ENCODE results near the gene PIP5K1C. TPM values are rescaled to one million over a fixed set of nuclear protein-coding genes. Genes with fewer than 3 reads are reported as not detected.

Gene PIP5K1C
- total RNA-seq, 1 donor from 2014 or later: 75.7 TPM

GRCh38 chr19:3721131-3721886 is 21.0 kb upstream of the PIP5K1C start:
- peak; percentile 95 for DNase-seq (ENCODE audit: extremely low spot score, unreplicated experiment)
- Mint-ChIP-seq H3K4me1 (ENCODE audit: unreplicated experiment) (peaks cover 9% of the 10 kb centered on the region), H3K4me3 (ENCODE audit: unreplicated experiment) (peak overlapping the region; percentile 60), H3K27me3 (ENCODE audit: unreplicated experiment) (peaks cover 17% of the 10 kb centered on the region), H3K27ac (ENCODE audit: unreplicated experiment) (no peak overlapping the region), H3K9me3 (ENCODE audit: unreplicated experiment) (no peaks in the 10 kb centered on the region), H3K36me3 (ENCODE audit: unreplicated experiment) (no peaks in the 10 kb centered on the region)
- no peak for TF ChIP-seq CTCF (IDR thresholded peaks at IDR 0.05)

- H3K27ac Mint-ChIP-seq (ENCODE audit: unreplicated experiment): no peak overlapping the region
- no peak for TF ChIP-seq CTCF (IDR thresholded peaks at IDR 0.05)
- no peaks in the 10 kb centered on the region for H3K36me3 Mint-ChIP-seq (ENCODE audit: unreplicated experiment)
Measured at GRCh38 chr19:3720349-3720917, 20.2 kb upstream of the PIP5K1C start.

GRCh38 chr19:3719868-3720267 is 19.6 kb upstream of the PIP5K1C start:
- TF ChIP-seq CTCF (IDR thresholded peaks at IDR 0.05): no peak
- H3K4me3 Mint-ChIP-seq (ENCODE audit: unreplicated experiment): no peak overlapping the region
- no peak overlapping the region for H3K27ac Mint-ChIP-seq (ENCODE audit: unreplicated experiment)
- no peaks in the 10 kb centered on the region for H3K36me3 Mint-ChIP-seq (ENCODE audit: unreplicated experiment)
- H3K27me3 Mint-ChIP-seq (ENCODE audit: unreplicated experiment): peaks cover 17% of the 10 kb centered on the region
- H3K4me1 Mint-ChIP-seq (ENCODE audit: unreplicated experiment): peaks cover 9% of the 10 kb centered on the region
- no peaks in the 10 kb centered on the region for H3K9me3 Mint-ChIP-seq (ENCODE audit: unreplicated experiment)
- DNase-seq (ENCODE audit: extremely low spot score, unreplicated experiment): no peak

More at GRCh38 chr19:3720349-3720917, 20.2 kb upstream of the PIP5K1C start:
- H3K4me3 Mint-ChIP-seq (ENCODE audit: unreplicated experiment): no peak overlapping the region
- peaks cover 9% of the 10 kb centered on the region for H3K4me1 Mint-ChIP-seq (ENCODE audit: unreplicated experiment)
- peaks cover 17% of the 10 kb centered on the region for H3K27me3 Mint-ChIP-seq (ENCODE audit: unreplicated experiment)
- DNase-seq (ENCODE audit: extremely low spot score, unreplicated experiment): no peak
- no peaks in the 10 kb centered on the region for H3K9me3 Mint-ChIP-seq (ENCODE audit: unreplicated experiment)

- peaks cover under 1% of the 10 kb centered on the region for H3K27me3 Mint-ChIP-seq (ENCODE audit: unreplicated experiment)
- no peaks in the 10 kb centered on the region for H3K36me3 Mint-ChIP-seq (ENCODE audit: unreplicated experiment)
- no peak overlapping the region for H3K27ac Mint-ChIP-seq (ENCODE audit: unreplicated experiment)
- DNase-seq (ENCODE audit: extremely low spot score, unreplicated experiment): no peak
- no peaks in the 10 kb centered on the region for H3K9me3 Mint-ChIP-seq (ENCODE audit: unreplicated experiment)
- peaks cover 4% of the 10 kb centered on the region for H3K4me1 Mint-ChIP-seq (ENCODE audit: unreplicated experiment)
- no peak overlapping the region for H3K4me3 Mint-ChIP-seq (ENCODE audit: unreplicated experiment)
- TF ChIP-seq CTCF (IDR thresholded peaks at IDR 0.05): no peak
Measured at GRCh38 chr19:3716147-3716668, 15.9 kb upstream of the PIP5K1C start.
